Chondrocyte (in vitro differentiated cells): ENCODE measurements around the gene SEMA4D. TPM values are rescaled to one million over a fixed set of nuclear protein-coding genes. Genes with fewer than 3 reads are reported as not detected.

Experiments
- DNase-seq: peaks from one replicate; pipeline ENCODE4 v3.0.0; 2021; ENCODE audit warnings: mixed read lengths, low spot score
- H3K27ac Mint-ChIP-seq: one replicate; pipeline ENCODE4 v1.8.0; 2021; ENCODE audit warnings: mild to moderate bottlenecking, moderate library complexity, mixed read lengths; ENCODE audit not compliant: unreplicated experiment
- H3K27me3 Mint-ChIP-seq: 2 replicates; pipeline ENCODE4 v1.8.0; 2021; ENCODE audit warnings: low read depth, mixed read lengths
- H3K36me3 Mint-ChIP-seq: 2 replicates; pipeline ENCODE4 v1.8.0; 2021; ENCODE audit warnings: low read depth, mixed read lengths
- H3K4me1 Mint-ChIP-seq: 2 replicates; pipeline ENCODE4 v1.8.0; 2021; ENCODE audit warnings: low read depth, mild to moderate bottlenecking, mixed read lengths
- H3K4me3 Mint-ChIP-seq: one replicate; pipeline ENCODE4 v1.8.0; 2021; ENCODE audit warnings: mild to moderate bottlenecking, moderate library complexity, mixed read lengths; ENCODE audit not compliant: unreplicated experiment
- H3K9me3 Mint-ChIP-seq: 2 replicates; pipeline ENCODE4 v1.8.0; 2021; ENCODE audit warnings: low read depth, mixed read lengths
- CTCF ChIP-seq: fragments of 200-600 bp; sonication (generic); IDR thresholded peaks from 2 replicates; pipeline ENCODE4 v1.5.0; 2021; ENCODE audit warnings: antibody characterized with exemption, mild to moderate bottlenecking, moderate library complexity
- total RNA-seq: library from RNA; stranded (reverse); gene quantifications from 3 replicates; pipeline ENCODE4 v1.2.1, GENCODE V29; 2021

Gene SEMA4D
- total RNA-seq, 1 donor from 2014 or later = 3.8 TPM

- no peak for TF ChIP-seq CTCF
These were observed 78.9 kb downstream of the SEMA4D start for GRCh38 chr9:89418882-89419640.

DNA sequence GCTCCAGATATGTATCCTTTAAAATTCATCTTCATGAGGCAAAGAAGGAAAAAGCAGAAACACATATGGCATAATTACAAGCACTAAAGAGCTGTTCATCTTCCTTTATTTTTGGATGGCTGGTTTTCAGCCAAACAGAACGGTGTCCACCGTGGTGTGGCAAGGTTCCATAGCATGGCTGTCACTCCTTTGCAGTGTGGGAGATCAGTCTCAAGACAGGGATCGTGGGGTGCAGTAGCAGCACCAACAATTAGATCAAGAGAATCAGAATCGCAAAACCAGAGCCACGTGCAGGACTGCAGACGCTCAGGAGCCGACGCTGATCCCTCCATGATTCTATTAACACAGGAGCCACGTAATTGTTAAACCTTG lies 79.5 kb downstream of the SEMA4D start:
- Mint-ChIP-seq H3K4me3 (no peak overlapping the region), H3K4me1 (peaks cover 21% of the 10 kb centered on the region), H3K27me3 (no peaks in the 10 kb centered on the region), H3K9me3 (no peaks in the 10 kb centered on the region), H3K27ac (no peak overlapping the region), H3K36me3 (no peaks in the 10 kb centered on the region)
- DNase-seq = no peak
- no peak for TF ChIP-seq CTCF

More at GRCh38 chr9:89418882-89419640, 78.9 kb downstream of the SEMA4D start:
- Mint-ChIP-seq H3K4me1 (peaks cover 21% of the 10 kb centered on the region), H3K27ac (no peak overlapping the region), H3K9me3 (no peaks in the 10 kb centered on the region), H3K36me3 (no peaks in the 10 kb centered on the region), H3K27me3 (no peaks in the 10 kb centered on the region), H3K4me3 (no peak overlapping the region)
- DNase-seq = no peak

DNA sequence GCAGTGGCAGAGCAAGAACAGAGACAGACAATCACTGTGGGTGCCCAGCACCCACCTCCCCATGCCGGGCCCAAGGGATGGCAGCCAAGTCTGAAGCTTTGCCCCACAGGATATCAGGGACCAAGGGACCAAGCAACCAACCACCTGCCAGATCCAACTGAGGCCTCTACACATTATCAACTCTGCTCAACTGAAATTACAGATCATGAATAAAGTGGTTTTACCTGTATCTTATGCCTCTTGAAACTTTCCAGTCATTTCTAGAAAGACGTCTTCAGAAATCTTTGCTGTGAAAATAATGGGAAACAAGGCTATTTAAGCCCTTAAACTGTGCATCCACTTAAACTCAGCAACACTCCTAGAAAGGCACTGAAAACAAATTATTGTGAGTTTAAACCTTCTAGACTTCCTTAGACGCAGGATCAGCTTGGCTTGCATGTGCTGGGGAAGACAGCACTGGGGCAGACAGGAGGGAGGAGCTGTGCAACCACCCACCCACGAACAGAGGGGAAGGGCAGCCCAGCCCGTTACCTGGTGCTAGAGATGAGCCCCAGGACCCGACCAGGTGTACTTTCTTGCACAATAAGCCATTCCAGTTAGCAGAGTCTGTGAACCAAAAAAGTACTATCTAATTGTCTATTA lies 80.0 kb downstream of the SEMA4D start:
- no peaks in the 10 kb centered on the region for H3K9me3 Mint-ChIP-seq
- no peaks in the 10 kb centered on the region for H3K27me3 Mint-ChIP-seq
- H3K27ac Mint-ChIP-seq = no peak overlapping the region
- H3K4me1 Mint-ChIP-seq = peaks cover 22% of the 10 kb centered on the region
- no peak for DNase-seq
- H3K4me3 Mint-ChIP-seq = no peak overlapping the region
- H3K36me3 Mint-ChIP-seq = no peaks in the 10 kb centered on the region
- TF ChIP-seq CTCF = no peak

- H3K27me3 Mint-ChIP-seq = no peaks in the 10 kb centered on the region
- no peak for TF ChIP-seq CTCF
- peaks cover 2% of the 10 kb centered on the region for H3K36me3 Mint-ChIP-seq
- H3K27ac Mint-ChIP-seq = no peak overlapping the region
- H3K4me1 Mint-ChIP-seq = peaks cover 9% of the 10 kb centered on the region
- no peak overlapping the region for H3K4me3 Mint-ChIP-seq
- no peaks in the 10 kb centered on the region for H3K9me3 Mint-ChIP-seq
- no peak for DNase-seq
These were observed 83.1 kb downstream of the SEMA4D start for GRCh38 chr9:89414670-89415324.

DNA sequence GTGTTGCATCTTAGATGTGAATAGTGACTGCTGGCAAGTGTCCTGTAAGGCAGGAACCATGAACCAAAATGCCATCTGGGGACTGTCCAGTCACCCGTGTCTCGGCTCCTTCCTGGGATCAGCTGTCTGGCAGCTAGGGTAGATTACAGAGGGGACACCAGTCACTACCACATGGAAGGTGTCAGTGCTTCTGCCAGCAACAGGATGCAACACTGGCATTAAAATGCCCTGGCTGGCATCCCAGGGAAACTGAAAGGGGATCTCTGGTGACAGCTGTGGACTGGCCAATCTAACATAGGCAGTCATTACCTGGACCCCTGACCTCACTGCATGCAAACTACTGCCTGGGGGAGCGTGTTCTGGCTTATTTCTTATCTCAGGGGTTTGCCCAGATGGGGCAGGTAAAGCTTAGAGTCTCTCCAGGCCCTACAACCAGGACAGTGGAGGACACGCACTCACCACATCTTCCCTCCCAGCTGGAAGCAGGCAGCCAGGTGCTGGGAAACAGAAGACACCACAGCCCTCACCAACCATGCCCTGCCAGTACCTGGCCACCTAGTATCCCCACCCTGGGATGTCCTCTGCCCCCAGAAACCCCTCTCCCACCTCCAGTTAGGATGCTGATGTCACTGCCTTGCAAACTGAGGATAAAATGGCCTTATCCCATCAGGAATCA lies 83.8 kb downstream of the SEMA4D start:
- Mint-ChIP-seq H3K4me3 (no peak overlapping the region), H3K27me3 (no peaks in the 10 kb centered on the region), H3K27ac (no peak overlapping the region), H3K36me3 (peaks cover 2% of the 10 kb centered on the region), H3K9me3 (no peaks in the 10 kb centered on the region), H3K4me1 (peaks cover 9% of the 10 kb centered on the region)
- TF ChIP-seq CTCF = no peak
- no peak for DNase-seq
